Coronary artery (tissue), 2 donors: Measurements from ENCODE around the gene KRT32.

Experiments used
- DNase-seq: peaks from one replicate; pipeline ENCODE4 v3.0.0-alpha.2; 2017; ENCODE audit warnings: low spot score
- H3K27ac ChIP-seq, 2 donors: fragments of 200-600 bp; sonication (generic); one replicate each; pipeline ENCODE4 v1.5.1; 2016 to 2019
- H3K4me3 ChIP-seq: fragments of 200-600 bp; sonication (generic); 2 replicates; pipeline ENCODE4 v1.5.1; 2016; ENCODE audit warnings: mild to moderate bottlenecking, moderate library complexity
- TF ChIP-seq, protein P1 (sequence below): fragments of 200-600 bp; sonication (generic); IDR thresholded peaks from one replicate; pipeline ENCODE4 v1.5.1; 2019; ENCODE audit warnings: antibody characterized with exemption

KRT32 gene

DNA sequence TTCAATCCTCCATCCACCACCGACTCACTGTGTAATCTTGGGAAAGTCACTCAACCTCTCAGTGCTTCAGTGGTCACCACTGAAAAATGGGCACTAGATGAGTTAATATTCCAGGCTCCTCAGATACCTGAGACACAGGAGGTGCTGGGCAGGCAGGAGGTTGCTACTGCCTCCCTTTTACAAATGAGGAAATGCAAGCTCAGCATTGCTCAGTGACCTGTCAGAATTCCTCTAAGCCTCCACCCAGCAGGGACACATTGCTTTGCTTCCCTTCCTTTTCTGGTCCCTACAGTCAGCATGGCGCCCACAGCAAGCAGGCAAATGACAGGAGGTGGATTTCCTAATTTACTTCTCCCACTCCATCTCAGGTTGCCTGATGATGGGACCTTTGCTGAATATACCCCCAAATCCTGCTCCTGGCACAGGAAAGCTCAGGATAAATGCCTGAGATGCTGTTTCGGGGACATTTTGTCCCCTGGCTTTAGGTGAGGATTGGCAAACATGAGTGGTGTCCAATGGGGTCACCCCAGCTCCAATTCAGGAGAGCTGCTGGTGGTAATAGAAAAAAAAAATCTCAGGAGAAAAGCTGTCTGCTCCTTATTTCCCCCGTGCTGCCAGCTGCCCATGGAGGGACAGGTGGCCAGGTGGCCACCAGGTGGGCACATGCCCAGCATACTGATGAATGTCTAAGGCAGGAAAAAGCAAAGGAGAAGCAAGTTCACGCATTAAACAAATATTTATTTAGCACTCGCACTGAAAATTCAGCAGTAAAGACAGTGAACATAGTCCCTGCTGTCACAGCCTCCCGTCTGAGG, 43.3 kb upstream of the KRT32 start:
- TF ChIP-seq, protein P1, sequence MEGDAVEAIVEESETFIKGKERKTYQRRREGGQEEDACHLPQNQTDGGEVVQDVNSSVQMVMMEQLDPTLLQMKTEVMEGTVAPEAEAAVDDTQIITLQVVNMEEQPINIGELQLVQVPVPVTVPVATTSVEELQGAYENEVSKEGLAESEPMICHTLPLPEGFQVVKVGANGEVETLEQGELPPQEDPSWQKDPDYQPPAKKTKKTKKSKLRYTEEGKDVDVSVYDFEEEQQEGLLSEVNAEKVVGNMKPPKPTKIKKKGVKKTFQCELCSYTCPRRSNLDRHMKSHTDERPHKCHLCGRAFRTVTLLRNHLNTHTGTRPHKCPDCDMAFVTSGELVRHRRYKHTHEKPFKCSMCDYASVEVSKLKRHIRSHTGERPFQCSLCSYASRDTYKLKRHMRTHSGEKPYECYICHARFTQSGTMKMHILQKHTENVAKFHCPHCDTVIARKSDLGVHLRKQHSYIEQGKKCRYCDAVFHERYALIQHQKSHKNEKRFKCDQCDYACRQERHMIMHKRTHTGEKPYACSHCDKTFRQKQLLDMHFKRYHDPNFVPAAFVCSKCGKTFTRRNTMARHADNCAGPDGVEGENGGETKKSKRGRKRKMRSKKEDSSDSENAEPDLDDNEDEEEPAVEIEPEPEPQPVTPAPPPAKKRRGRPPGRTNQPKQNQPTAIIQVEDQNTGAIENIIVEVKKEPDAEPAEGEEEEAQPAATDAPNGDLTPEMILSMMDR, result no peak
- DNase-seq, result no peak
- H3K27ac ChIP-seq, result no peak overlapping the region
- no peak overlapping the region for H3K4me3 ChIP-seq

DNA sequence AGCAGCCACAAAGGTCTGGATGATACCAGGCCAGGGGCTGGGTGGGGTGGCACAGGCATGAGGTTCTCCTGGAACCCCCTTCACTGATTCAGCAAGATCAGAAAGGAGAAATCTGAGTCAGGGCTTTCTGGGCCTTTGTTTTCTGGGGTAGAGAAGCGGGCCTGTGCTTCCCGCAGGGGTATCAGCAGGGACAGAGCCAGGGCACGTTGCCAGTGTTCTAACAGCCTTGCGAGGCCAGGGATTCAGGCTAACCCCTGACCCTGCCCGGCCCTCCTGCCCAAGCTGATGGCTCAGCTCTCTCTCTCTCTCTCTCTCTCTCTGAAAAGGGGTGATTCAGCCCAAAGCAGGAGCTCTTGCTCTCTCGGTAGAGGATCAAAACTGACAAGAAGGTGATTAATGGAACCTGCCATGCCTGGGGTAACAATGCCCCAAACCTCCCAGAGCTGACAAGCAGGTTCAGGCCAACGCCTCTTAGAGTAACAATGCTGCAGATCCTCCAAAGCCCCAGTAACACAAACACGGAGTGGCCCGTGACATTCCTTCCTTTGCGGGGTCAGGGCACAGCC, 40.2 kb upstream of the KRT32 start:
- Histone ChIP-seq H3K27ac (no peak overlapping the region), H3K4me3 (no peak overlapping the region)
- DNase-seq, result no peak
- TF ChIP-seq, protein P1, result no peak

DNA sequence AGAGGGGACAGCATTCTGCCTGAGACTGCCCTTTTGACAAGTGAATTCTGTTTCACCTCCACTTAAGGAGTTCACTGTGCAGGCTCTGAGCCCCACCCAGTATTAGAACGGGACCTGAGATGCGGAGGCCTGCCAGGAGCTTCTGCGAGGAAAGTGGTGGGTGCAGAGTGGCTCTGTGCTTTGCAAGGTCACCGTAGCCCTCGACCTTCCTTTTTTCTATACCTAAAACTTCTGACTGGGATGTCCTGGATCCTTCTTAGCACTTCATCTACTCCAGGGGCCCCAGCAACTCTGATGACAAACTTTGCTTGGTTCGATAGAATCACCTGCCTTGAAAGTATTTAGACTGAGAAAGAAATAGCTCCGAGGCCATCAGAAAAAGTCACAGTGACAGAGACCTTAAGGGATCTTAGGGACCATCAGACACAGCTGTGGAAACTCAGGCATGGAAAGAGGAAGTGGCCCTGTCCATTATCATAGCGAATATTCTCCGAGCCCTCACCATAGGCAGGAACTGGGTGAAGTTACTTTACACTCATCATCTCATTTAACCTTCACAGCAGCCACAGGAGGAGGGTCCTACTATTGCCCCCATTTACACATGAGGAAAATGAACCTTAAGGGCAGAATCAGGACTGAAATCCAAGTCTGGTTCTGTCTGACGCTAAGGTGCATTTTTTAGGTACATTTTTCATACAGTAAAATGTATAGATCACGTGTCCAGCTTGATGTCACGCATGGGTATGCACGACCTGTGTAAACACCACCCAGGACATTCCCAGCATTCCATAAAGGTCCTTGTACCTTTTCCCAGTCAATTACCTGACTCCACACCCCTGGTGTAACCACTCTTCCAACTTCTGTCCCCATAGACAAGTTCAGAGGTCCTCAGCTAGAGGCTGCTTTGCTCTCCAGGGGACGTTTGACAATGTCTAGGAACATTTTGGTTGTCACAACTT, 38.9 kb upstream of the KRT32 start:
- TF ChIP-seq, protein P1, result no peak
- DNase-seq, result no peak
- Histone ChIP-seq H3K27ac (no peak overlapping the region), H3K4me3 (no peak overlapping the region)

DNA sequence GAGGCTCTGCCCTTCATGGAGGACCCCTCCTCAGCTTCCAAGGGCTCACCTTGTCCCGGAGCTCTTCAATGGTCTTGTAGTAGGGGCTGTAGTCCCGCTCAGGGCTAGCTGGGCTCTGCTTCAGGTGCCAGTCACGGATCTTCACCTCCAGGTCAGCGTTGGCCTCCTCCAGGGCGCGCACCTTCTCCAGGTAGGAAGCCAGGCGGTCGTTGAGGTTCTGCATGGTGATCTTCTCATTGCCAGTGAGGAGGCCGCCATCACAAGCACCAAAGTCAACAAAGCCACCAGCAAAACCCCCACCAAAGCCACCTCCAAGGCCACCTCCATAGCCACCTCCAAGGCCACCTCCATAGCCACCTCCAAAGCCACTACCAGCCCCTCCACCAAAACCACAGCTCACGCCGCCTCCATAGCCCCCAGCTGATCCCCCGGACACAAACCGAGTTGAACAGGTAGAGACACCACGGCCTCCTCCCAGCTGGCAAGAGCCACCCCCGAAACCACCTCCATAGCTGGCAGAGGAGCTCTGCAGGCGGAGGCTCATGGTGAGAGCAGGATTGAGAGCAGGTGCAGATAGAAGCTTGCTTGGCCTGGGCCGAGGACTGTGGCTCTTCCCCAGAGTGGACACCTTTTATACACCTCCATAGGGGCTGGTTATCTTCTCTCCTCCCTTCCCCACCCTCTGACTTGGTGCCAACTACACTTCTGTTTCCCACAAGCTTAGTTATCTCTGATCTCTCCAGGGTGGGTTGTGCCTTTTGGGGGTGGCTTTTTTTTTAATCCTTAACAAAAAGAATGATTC, 38.0 kb upstream of the KRT32 start, which contains the start of gene KRT13:
Gene KRT13, minus strand, starts transcription at position 606 of the 802 bp plus-strand sequence. Its CDS starts 62 bp downstream, at position 544.
- no peak for DNase-seq
- Histone ChIP-seq H3K4me3 (no peak within 1 kb of the TSS), H3K27ac (no peak within 1 kb of the TSS)
- TF ChIP-seq, protein P1, result no peak

DNA sequence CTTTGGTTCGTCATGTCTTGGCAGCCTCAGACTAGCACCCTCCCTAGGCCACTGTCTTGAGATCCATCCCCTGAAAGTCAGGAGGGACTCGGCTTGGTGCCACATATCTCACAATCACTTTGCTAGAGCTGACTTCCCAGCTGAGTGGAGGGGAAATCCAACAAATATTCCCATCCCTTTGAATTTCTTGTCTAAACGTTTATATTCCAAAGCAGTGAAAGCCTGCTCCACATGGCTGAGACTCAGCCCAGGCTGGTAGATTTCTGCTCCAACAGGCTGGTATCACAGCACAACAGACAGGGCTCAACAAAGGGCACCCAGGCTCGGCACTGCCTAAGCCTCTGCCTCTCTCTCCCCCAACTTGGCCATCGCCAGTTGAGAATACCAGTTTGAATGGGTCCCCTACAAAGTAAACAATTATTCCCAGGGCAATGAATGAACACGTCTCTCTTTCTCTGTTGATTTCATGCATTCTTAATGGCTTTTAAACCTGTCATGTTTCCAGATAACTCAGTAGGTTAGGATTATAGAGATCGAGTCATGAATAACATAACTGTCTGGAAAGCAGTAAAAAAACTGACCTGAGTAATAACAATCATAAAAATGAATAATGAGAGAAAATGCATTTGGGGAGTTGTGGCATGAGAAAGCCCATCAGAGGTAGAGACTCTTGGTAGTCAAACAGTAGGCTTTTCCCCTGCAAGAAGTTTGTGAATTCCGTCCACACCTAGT, 37.2 kb upstream of the KRT32 start:
- Histone ChIP-seq H3K4me3 (no peak overlapping the region), H3K27ac (no peak overlapping the region)
- TF ChIP-seq, protein P1, result no peak
- no peak for DNase-seq

DNA sequence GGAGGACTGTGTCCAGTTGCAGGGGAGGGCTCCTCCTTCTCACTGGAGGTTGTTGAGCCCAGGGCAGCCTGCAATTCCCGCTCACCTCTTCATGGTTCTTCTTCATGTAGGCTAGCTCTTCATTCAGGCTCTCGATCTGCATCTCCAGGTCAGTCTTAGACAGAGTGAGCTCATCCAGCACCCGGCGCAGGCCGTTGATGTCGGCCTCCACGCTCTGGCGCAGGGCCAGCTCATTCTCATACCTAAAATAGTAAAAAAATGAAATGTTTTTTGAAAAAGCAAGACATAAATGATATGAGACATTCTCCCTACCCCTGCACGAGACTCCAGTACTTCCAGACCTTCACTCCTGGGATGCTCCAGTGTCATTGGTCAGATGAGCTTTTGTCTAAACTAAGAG, 36.0 kb upstream of the KRT32 start:
- Histone ChIP-seq H3K4me3 (no peak overlapping the region), H3K27ac (no peak overlapping the region)
- TF ChIP-seq, protein P1, result no peak
- DNase-seq, result no peak
